Activated T-cell treated with anti-CD3 and anti-CD28 coated beads for 24 hours (primary cell): ENCODE results near the gene RASGRP4.

ENCODE experiments used
- DNase-seq: peaks from one replicate; pipeline ENCODE4 v3.0.0-alpha.2; 2020; ENCODE audit warnings: low read depth

Gene RASGRP4

GRCh38 chr19:38389101-38389925 is 36.7 kb downstream of the RASGRP4 start:
- no peak for DNase-seq

GRCh38 chr19:38388349-38389100 is 37.5 kb downstream of the RASGRP4 start, which contains the start of gene SPRED3:
Gene SPRED3 (plus strand): TSS chr19:38388697. CDS start chr19:38390303, 1,606 bp downstream.
- DNase-seq = no peak

- peak; percentile 65 for DNase-seq
Measured at GRCh38 chr19:38387550-38388348, 38.3 kb downstream of the RASGRP4 start, which contains the start of gene GGN. Gene GGN (minus strand): TSS chr19:38388034. CDS start chr19:38387261, 773 bp downstream.

GRCh38 chr19:38386971-38387549 is 39.0 kb downstream of the RASGRP4 start:
- no peak for DNase-seq

GRCh38 chr19:38386300-38386970 is 39.6 kb downstream of the RASGRP4 start:
- DNase-seq = no peak

GRCh38 chr19:38385804-38386257 is 40.2 kb downstream of the RASGRP4 start:
- no peak for DNase-seq

- no peak for DNase-seq
Measured at GRCh38 chr19:38385057-38385803, 40.8 kb downstream of the RASGRP4 start.

- no peak for DNase-seq
Measured at GRCh38 chr19:38384209-38385027, 41.6 kb downstream of the RASGRP4 start.

- DNase-seq = no peak
Measured at GRCh38 chr19:38383743-38384142, 42.3 kb downstream of the RASGRP4 start.

- DNase-seq = no peak
Measured at GRCh38 chr19:38383184-38383583, 42.8 kb downstream of the RASGRP4 start.

- no peak for DNase-seq
Measured at GRCh38 chr19:38381138-38381537, 44.9 kb downstream of the RASGRP4 start.

GRCh38 chr19:38378866-38379265 is 47.2 kb downstream of the RASGRP4 start:
- DNase-seq = no peak

- DNase-seq = no peak
Measured at GRCh38 chr19:38377052-38377451, 49.0 kb downstream of the RASGRP4 start.

GRCh38 chr19:38376576-38376975 is 49.4 kb downstream of the RASGRP4 start:
- no peak for DNase-seq

- DNase-seq = no peak
Measured at GRCh38 chr19:38375748-38376147, 50.3 kb downstream of the RASGRP4 start.

- no peak for DNase-seq
Measured at GRCh38 chr19:38375098-38375493, 50.9 kb downstream of the RASGRP4 start.

- peak; percentile 98 for DNase-seq
Measured at GRCh38 chr19:38374332-38375097, 51.5 kb downstream of the RASGRP4 start, which contains the start of gene PSMD8. Gene PSMD8 (plus strand): TSS chr19:38374571. CDS start chr19:38374602, 31 bp downstream.

- DNase-seq = no peak
Measured at GRCh38 chr19:38373907-38374331, 52.1 kb downstream of the RASGRP4 start.

GRCh38 chr19:38371081-38371480 is 54.9 kb downstream of the RASGRP4 start:
- no peak for DNase-seq
